T-helper 2 cell treated with Interferon-gamma antibody and Interleukin-4, amounts not matched to agents 100 ng/mL and 5 ng/mL, for 36 hours (primary cell): ENCODE data around the gene IRS4. TPM values are rescaled to one million over a fixed set of nuclear protein-coding genes. Genes with fewer than 3 reads are reported as not detected.

Experiments
- intact Hi-C: fragments of 100-400 bp; cut with micrococcal nuclease; formaldehyde crosslinking; loops from one replicate; pipeline ENCODE4 v1.15.1; 2023
- total RNA-seq: library from RNA; stranded (reverse); gene quantifications from 2 replicates; pipeline ENCODE4 v1.2.3, GENCODE V29; 2022

Gene IRS4
- not detected in 2 replicates for total RNA-seq

DNA sequence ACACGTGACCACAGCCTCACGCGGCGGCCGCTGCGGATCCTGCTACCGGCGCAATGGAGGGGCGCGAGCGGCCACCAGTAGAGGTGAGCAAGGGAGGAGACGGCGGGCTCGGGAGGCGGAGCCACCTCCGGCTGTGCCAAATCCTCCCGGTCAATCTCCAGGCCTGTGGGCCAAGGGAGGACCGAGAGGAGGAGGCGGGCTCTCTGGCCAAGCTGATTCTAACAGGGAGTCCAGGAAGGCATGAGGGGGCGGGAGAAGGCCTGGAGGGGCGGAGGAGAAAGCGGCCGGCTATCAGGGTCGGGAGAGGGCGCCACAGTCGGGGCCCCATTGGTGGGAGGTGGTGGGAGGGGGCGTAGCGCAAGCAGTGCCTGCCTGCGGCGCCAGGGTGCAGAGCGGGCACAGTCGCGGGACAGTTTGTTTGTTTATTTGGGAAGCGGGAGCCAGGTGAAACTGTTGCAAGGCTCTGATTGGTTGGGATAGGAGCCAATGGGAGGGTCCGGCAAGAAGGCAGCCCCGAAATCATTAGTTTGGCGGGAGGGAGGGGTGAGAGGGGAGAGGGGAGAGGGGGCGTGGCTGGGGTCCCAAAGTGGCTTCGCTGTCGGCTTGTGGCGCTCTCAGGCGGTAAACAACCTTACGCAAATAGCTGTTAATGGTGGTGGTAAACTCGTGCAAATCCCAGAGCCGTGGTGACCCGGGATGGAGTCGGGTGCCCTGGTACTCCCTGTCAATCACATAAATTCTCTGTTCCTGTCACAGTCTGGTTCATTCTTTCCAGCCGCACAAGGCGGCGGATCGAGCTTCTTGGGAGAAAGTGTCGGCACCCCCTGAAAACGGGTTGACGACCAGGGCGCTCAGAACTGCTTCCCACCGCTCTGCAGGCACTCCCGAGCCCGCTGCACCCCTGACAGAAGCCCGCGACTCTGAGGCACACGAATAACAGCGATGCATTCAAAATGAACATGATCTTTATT lies at the start of gene IRS4:
Gene IRS4 (minus strand): TSS at position 55 of the 971 bp plus-strand sequence.
- intact Hi-C loops = no loop called here

DNA sequence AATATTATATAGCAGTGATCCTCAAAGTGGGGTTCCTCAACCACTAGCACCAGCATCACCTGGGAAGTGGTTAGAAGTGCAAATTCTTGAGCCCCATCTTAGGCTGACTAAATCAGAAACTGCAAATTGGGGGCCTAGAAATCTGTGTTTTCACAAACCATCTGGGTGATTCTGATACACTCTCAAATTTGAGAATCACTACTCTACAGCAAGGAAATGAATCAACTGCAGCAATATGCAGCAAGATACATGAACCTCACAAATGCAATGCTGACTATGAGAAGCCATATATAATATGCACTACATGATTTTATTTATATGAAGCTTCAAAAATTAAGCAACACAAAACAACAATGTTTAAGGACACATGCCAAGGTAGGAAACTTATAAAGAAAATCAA lies 36.2 kb upstream of the IRS4 start:
- intact Hi-C loops = no loop called here

DNA sequence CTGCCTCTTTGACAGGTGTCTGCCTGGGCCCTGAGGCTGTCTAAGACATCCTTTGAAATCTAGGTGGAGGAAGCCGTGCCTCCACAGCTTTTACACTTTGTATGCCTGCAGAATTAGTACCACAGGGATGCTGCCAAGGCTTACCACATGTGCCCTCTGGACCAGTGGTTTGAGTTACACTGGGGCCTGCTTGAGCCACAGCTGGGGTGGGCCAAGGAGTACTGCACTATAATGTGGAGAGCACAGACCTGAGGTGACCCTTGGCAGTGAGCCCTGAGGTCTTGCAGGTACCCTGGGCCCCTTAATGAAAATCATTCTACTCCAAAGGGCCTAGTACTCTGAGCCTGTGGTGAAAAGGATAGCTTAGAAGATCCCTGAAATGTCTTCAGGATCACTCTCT lies 27.2 kb upstream of the IRS4 start:
- intact Hi-C loops = no loop called here

DNA sequence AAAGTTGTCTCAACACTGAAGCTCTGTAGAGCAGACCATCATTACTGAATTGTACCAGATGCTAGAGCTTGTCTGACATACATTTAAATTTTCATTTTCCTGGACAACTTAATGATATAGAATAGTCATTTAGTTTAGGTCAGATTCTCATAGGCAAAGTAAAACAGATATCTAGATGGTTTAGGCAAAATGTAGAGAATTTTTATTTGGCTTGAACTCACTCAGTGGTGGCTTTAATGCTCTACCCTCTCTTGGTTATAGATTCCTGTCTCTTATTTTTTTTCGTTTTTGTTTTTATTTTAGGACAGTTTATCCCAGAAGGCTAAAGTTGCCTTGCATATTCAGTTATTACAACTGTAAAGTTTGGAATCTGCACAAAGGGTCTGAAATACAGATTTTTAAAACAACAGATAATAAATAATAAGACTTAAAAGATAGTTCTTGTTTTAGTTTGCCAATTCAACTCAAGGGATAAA lies 4.0 kb upstream of the IRS4 start:
- intact Hi-C loops = no loop called here

DNA sequence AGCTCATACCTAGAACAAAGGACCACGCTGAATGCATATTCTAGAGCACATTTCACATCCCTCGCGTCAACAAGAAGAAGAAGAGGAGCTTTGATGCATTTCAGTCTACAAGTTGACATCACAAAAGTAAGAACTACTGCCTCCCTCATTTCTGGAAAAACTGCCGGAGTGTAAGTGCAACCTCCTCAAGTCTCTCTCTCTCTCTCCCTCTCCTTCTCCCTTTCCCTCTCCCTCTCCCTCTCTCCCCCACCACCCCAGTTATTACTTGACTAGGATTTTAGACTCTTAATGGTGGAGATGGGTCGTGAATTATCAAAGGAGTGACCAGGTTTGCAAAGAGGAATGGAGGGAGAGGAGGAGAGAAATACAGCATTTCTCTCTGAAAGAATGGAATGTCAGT lies 1.4 kb upstream of the IRS4 start:
- intact Hi-C loops = no loop called here

DNA sequence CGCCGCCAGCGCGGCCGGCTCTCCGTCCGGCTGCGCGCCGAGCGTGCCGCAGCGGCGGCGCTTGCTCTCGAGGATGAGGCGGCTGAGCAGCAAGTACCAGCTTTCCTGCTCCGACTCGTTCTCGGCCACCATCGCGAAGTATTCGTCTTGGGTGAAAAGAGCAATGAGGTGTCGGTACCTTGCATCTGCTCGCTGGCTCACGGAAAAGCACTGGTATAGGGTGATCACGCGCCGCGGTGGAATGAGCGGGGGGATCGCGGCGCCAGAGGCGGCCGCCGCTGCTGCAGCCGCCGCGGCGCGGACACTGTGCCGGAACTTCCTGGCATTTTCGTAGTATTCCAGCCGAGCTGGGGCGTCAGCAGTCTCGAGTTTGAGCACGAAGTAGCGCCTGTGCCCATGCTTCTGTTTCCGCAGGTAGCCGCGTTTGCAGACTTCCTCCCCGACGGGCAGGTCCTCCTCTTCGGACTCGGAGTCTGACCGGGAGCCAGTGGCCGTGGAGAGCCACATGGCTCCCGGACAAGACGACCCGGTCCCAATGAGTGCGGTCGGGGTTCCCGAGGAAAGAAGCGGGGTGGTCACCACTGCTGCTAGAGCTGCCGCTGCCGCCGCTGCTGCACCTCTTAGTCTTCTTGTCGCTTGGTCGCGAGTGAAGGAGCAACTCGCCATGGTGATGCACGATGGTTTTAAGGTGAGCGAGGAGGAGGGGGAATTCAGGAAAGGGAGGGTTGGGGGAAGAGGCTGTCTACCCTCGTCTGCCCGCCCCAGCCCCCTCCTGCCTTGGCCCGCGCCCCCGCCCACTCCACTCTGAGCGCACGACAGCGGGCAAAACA lies 469 bp downstream of the IRS4 start:
- intact Hi-C loops = no loop called here

DNA sequence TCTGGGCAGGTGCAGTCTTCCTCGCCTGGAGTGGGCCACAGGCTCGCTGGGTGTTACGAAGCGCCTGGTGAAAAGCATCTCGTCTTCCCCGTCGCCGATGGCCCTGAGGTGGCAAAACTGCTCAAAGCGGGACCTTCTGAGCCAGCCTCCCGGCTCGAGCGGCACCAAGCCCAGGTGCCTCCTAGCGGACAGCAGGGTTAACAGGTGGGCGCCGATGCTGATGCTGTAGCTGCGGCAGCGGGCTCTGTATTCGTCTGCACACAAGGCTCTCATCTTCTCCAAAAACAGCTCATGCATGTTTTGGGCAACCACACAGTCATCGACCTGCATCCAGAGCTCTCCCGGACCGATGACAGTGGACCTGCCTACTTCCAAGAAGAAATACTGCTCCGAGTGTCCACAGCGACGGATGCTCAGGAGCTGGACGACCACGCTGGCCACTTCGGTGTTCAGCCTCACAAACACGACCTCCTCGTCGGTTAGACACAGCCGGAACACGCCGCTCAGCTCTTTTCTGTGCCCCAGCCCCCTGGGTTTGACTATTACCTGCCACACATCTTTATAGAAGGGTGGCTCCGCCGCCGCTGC lies 1.2 kb downstream of the IRS4 start:
- intact Hi-C loops = no loop called here

DNA sequence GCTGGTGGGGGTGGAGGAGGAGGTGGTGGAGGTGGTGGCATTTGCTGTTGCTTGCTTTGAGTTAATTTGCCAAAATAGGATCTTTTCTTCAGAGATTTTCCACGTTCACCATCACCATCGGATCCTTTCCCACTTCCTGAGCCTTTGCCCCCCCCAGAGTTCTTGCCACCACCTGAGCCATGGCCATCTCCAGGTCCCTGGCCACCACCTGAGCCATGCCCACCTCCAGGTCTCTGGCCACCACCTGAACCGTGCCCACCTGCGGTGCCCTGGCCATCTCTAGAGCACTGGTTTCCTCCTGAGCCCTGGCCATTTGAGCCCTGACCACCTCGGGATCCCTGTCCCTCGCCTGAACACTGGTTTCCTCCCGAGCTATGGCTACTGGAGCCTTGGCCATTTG lies 1.9 kb downstream of the IRS4 start:
- intact Hi-C loops = no loop called here

DNA sequence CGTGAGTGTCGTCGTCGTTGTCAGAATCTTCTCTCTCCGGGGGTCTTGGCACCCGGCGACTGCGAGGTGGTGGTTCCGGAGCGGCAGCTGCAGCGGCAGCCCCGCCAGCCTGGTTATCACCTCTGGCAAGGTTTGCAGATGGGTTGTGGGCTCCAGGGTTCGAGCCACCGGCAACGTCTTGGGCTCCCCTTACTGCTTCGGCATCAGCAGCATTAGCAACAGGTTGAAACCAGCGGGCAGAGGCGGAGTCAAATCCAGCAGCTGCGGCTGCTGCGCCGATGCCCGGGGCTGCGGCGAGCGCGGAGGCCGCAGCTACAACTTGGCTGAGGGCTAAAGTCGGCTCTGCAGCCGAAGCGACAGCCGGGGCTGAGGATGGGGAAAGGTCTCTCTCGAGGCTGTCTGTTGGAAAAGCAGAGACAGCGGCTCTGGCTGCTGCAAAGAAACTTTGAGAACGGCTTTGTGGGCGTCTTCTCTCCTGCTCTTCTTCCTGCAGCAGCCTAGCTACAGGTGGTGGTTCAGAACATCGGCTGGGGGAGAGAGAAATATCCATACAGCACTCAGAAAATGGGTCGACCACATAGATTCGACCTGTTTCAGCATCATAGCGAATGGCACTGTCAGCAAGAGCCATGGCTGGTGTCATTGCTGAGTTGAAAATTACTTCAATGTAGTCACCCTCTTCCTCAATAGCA lies 3.6 kb downstream of the IRS4 start:
- intact Hi-C loops = no loop called here

DNA sequence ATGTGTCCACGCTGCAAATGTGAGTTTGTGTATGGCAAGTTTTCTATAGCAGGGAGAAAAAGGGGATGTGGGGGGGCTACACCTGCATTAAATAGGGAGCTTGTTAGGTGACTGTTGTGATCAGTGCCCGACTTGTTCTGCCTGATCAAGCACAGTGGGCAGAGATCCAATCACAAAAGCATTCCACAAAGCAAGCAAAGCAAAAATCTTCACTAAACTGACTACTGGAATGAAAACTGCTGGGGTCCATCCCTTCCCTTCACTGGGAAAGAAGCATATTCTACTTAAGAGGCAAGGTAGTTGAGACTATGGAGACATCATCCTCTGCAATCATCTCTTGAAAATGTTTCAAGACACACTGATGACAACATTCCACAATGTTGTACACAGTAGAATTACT lies 5.2 kb downstream of the IRS4 start:
- intact Hi-C loops = no loop called here

DNA sequence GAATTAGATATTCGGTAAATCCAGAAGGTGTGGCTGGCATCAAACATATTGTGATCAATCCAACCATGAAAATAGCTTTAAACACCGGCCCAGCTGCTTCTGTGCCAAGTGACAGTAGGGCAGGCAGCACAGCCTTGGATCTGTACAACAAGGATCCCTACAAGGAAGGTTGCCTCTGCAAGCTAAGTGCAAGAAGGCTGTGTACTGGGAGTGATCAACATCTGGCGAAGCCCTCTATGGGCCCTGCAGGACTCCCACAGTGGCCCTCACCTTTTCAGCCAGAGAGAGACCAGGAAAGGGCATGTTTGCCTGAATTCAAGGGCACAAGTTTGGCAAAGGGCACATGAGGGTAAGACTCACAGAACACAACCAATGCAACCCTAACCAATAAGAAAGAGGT lies 9.6 kb downstream of the IRS4 start:
- intact Hi-C loops = no loop called here

DNA sequence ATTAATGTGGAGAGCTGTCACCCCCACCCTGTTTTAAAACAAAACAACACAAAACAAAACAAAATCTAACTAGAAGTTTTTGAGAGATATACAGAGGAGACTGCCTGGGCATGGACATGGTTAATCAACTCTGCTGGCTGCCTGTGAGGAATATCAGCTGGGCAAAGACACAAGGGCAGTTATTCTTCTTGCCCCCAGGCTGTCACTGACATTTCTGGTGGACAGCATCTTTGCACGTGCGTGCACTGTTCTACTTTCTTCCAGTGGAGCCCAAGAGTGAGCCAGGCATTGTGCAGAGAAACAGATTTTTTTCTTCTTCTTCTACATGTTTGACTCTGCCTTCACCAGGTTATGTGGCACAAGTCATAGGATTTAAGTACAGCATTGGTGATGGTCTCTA lies 13.8 kb downstream of the IRS4 start:
- intact Hi-C loops = no loop called here

DNA sequence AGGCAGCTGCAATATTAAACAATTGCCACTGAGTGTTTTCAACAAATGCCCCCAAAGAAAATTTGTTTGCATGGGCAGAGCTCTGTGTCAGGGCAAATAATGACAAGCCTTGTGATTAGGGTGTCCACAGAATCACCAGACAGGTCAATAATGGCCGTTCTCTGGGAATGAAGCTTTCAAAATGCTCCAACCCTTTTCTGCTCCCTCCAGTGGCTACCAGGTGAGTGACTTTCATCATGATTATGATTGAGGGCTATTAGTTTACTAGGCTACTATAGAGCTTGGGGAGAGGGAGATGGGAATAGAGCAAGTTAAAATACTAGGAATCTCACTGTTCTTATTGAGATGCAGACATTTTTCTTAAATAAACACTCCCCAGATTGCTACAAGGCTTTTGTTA lies 23.5 kb downstream of the IRS4 start:
- intact Hi-C loops = no loop called here

DNA sequence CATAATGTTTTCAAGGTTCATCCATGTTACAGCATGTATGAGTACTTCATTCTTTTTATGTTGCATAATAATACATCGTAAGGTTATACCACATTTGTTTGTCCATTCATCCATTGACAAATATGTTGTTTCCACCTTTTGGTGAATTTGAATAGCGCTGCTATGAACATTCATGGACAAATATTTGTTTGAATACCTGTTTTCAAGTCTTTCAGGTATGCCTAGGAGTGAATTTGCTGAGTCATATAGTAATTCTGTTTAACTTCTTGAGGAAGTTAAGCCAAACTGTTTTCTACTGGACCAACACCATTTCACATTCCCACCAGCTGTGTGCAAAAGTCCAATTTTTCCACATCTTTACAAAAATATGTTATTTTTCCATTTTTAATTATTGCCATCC lies 31.5 kb downstream of the IRS4 start:
- intact Hi-C loops = no loop called here

DNA sequence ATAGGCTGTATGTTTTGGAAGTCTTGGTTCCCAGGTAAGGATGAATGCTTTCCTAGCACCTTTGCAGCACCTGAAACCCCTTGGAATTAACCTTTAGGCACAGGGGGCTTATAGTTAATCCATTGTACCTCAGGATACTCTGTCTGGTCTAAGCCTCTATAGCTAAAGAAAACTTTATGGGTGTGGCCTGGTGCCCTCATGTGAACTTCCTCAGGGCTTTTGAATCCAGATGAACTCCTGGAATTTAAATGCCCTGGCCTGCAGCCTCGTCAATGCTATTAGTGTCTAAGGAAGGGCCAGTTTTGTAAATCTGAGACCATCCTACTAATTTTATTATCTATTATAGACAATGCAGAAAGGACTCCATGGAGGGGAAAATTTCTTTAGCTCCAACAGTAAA lies 33.8 kb downstream of the IRS4 start:
- intact Hi-C loops = no loop called here

DNA sequence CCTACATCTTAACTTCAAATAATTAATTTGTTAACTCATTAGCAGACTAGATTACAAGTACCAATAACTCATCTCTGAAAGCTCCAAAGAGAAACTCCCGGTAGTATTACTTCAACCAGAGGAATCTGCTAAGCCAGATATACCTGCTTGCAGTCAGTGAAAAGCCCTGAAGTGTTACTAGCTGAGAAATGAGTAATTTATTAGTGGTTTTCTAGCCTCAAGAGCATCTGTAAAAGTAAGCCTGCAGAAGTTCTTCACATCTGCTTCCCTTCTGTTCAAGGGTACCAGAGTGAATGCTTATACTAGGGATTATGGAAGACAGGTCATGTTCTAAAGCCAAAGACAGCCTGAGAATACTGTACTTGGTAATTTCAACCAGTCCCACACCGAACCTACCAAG lies 34.7 kb downstream of the IRS4 start:
- intact Hi-C loops = no loop called here

DNA sequence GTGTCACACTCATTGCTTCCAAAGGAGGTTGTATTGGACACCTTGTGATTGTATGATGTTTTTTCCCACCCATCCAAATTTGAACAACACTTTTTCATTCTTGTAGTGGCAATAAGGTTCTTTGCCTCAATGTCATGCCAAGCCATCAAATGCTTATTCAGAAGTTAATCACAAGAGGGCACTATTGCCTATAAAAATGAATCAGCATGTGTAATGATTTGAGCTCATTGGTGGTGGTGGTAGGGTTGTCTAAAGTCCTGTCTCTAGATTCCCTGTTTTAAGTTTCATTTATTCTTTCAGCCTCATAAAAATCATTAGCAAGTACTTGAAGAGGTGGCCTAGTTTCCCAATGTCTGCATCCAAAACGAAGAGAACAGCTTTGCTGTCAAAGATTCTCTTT lies 37.0 kb downstream of the IRS4 start:
- intact Hi-C loops = no loop called here

DNA sequence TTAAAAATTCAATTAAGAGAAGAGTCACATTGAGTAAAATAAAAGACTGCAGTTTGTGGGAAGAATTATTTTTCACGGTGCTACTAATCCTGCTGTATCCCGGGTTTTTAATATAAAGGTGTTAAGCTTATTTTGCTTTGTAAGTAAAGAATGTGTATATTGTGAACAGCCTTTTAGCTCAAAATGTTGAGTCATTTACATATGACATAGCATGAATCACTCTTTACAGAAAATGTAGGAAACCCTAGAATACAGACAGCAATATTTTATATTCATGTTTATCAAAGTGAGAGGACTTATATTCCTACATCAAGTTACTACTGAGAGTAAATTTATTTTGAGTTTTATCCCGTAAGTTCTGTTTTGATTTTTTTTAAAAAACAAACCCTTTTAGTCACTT lies 39.7 kb downstream of the IRS4 start:
- intact Hi-C loops = no loop called here
